Esophagus (tissue), 2 donors: Measurements from ENCODE around the gene THOC6. TPM values are rescaled to one million over a fixed set of nuclear protein-coding genes. Genes with fewer than 3 reads are reported as not detected.
A peak's percentile ranks its signal among the peaks of the same experiment; 100 is the strongest.

Source experiments
- H3K27ac ChIP-seq, 2 donors: one replicate each; pipeline ENCODE4 v1.5.1; 2013; ENCODE audit warnings: low read depth in 2 of 2, mild to moderate bottlenecking in 2 of 2, inconsistent platforms in 1 of 2, low read length in 1 of 2, moderate library complexity in 1 of 2
- H3K27me3 ChIP-seq, 2 donors: one replicate each; pipeline ENCODE4 v1.6.1; 2013; ENCODE audit warnings: low read length in 2 of 2, control low read depth in 1 of 2, mild to moderate bottlenecking in 1 of 2; ENCODE audit not compliant: insufficient read depth in 2 of 2, control insufficient read depth in 1 of 2
- H3K36me3 ChIP-seq, 2 donors: one replicate each; pipeline ENCODE4 v1.6.1; 2013; ENCODE audit warnings: low read length in 1 of 2; ENCODE audit not compliant: control insufficient read depth in 2 of 2, insufficient read depth in 2 of 2
- H3K4me1 ChIP-seq, 2 donors: one replicate each; pipeline ENCODE4 v1.6.1; 2013; ENCODE audit warnings: low read length in 1 of 2; ENCODE audit not compliant: control insufficient read depth in 2 of 2, insufficient read depth in 2 of 2
- H3K4me3 ChIP-seq, 2 donors: one replicate each; pipeline ENCODE4 v1.5.1; 2013; ENCODE audit warnings: low read length in 2 of 2, mild to moderate bottlenecking in 2 of 2, low read depth in 1 of 2, moderate library complexity in 1 of 2
- H3K9me3 ChIP-seq, 2 donors: one replicate each; pipeline ENCODE4 v1.6.1; 2013; ENCODE audit warnings: mild to moderate bottlenecking in 2 of 2, low read depth in 1 of 2, low read length in 1 of 2, moderate library complexity in 1 of 2; ENCODE audit not compliant: control insufficient read depth in 2 of 2, insufficient read depth in 1 of 2
- WGBS, 2 donors: extraction: QIAGEN DNeasy Blood & Tissue Kit; methylation state at CpG; one replicate each; pipeline ENCODE4 v1.1.7; 2013; 5-methylcytosine and 5-hydroxymethylcytosine counted together
- polyA plus RNA-seq, 2 donors: library from polyadenylated mRNA; stranded (reverse); fragments of 200-250 nt; gene quantifications; one replicate each; pipeline ENCODE4 v1.2.3, GENCODE V29; 2013
- donor health status: healthy with polysubstance abuse.
- donor health status: Bipolar disorder and iron deficiency.

THOC6 gene
- polyA plus RNA-seq, 2 donors = 24.3 to 37.2 TPM

GRCh38 chr16:3027489-3027795 is 3.6 kb downstream of the THOC6 start:
- Histone ChIP-seq H3K27ac (no peak overlapping the region), H3K9me3 (peaks cover 0 to 3% of the 10 kb centered on the region in 2 donors), H3K4me3 (no peak overlapping the region), H3K27me3 (no peaks in the 10 kb centered on the region), H3K36me3 (peaks cover 5 to 35% of the 10 kb centered on the region in 2 donors), H3K4me1 (peaks cover 14 to 33% of the 10 kb centered on the region in 2 donors)
- WGBS, 2 donors = 88 to 91% methylated on average over 8 of the region's 8 CpGs

- Histone ChIP-seq H3K36me3 (peaks cover 5 to 36% of the 10 kb centered on the region in 2 donors), H3K9me3 (peaks cover 0 to 3% of the 10 kb centered on the region in 2 donors), H3K27ac (peak overlapping the region in 1 of 2 donors; percentile 23), H3K27me3 (no peaks in the 10 kb centered on the region), H3K4me3 (no peak overlapping the region), H3K4me1 (peaks cover 9 to 26% of the 10 kb centered on the region in 2 donors)
- 14 to 17% methylated on average over 49 to 58 of the region's 58 CpGs for whole genome bisulfite sequencing, 2 donors
Measured at GRCh38 chr16:3027983-3028715, 4.3 kb downstream of the THOC6 start.

GRCh38 chr16:3028716-3029319 is 5.0 kb downstream of the THOC6 start:
- peaks cover 7 to 19% of the 10 kb centered on the region in 2 donors for H3K4me1 ChIP-seq
- H3K9me3 ChIP-seq = peaks cover 0 to 3% of the 10 kb centered on the region in 2 donors
- H3K27ac ChIP-seq = no peak overlapping the region
- peaks cover 5 to 36% of the 10 kb centered on the region in 2 donors for H3K36me3 ChIP-seq
- no peak overlapping the region for H3K4me3 ChIP-seq
- 22 to 48% methylated on average over 15 of the region's 15 CpGs for WGBS, 2 donors
- H3K27me3 ChIP-seq = no peaks in the 10 kb centered on the region

DNA sequence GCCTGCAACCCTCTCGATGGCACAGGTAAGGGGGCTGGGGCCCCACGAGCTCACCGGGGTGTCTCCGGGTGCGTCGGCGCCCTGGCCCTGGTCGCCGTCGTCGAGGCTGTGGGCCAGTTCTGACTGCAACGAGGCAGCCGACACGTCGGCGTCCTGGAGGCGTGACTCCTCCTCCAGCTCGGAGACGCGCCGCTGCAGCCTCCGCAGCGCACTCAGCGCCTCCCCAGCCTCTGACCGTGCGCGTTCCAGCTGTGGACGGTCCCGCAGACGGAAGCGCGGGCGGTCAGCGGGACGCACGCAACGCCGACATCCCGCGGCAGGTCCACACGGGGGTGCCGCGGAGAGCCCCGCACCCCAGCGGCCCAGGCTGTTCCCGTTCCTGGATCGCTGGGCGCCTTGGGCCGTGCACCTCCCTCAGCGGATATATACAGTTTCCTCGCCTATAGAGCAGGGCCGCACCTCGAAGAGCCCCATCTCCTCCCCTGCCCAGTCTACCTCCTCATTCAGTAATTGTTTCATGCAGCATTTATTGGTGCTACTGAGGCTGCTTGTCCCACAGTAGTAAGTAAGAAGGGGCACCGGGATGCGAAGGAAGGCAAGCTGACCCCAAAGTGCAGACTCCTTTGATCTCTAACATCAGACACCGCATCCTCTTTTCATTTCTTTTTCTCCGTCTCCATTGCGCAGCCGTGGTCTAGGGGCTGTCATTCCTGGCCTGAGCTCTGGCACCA is 5.8 kb downstream of the THOC6 start:
- peak overlapping the region in 1 of 2 donors; percentile 3 for H3K4me3 ChIP-seq
- no peak overlapping the region for H3K27ac ChIP-seq
- H3K36me3 ChIP-seq = peaks cover 5 to 36% of the 10 kb centered on the region in 2 donors
- H3K4me1 ChIP-seq = peaks cover 7 to 19% of the 10 kb centered on the region in 2 donors
- no peaks in the 10 kb centered on the region for H3K27me3 ChIP-seq
- 8 to 33% methylated on average over 37 to 59 of the region's 59 CpGs for WGBS, 2 donors
- H3K9me3 ChIP-seq = peaks cover 0 to 3% of the 10 kb centered on the region in 2 donors

GRCh38 chr16:3030222-3031212 is 6.7 kb downstream of the THOC6 start:
- Histone ChIP-seq H3K4me3 (no peak overlapping the region), H3K4me1 (peaks cover 7 to 19% of the 10 kb centered on the region in 2 donors), H3K36me3 (peaks cover 5 to 36% of the 10 kb centered on the region in 2 donors), H3K27me3 (no peaks in the 10 kb centered on the region), H3K27ac (no peak overlapping the region), H3K9me3 (peaks cover 0 to 3% of the 10 kb centered on the region in 2 donors)
- 75 to 79% methylated on average over 33 of the region's 33 CpGs for whole genome bisulfite sequencing, 2 donors

DNA sequence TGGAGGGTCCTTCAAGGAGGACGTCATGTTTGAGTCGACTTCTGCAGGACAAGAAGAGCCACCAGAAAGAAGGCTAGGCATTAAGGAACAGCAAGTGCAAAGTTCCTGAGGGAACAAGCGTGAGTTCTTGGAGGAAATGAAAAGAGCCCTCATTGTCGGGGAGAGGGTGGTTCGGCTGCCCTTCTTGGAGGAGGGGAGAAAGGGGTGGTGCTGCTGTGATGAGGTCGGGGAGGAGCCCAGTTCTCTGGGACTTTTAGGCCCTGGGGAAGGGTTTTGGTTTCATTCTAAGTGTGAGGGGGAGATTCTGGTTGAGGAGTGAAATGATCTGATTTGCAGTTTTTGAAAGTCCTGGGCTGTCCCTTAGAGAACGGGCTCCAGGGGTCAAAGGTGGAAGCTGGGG is 8.8 kb downstream of the THOC6 start:
- Histone ChIP-seq H3K4me1 (peaks cover 7 to 20% of the 10 kb centered on the region in 2 donors), H3K27ac (no peak overlapping the region), H3K9me3 (peaks cover 0 to 3% of the 10 kb centered on the region in 2 donors), H3K4me3 (no peak overlapping the region), H3K27me3 (no peaks in the 10 kb centered on the region), H3K36me3 (peaks cover 0 to 17% of the 10 kb centered on the region in 2 donors)
- 45 to 49% methylated on average over 7 of the region's 7 CpGs for WGBS, 2 donors

DNA sequence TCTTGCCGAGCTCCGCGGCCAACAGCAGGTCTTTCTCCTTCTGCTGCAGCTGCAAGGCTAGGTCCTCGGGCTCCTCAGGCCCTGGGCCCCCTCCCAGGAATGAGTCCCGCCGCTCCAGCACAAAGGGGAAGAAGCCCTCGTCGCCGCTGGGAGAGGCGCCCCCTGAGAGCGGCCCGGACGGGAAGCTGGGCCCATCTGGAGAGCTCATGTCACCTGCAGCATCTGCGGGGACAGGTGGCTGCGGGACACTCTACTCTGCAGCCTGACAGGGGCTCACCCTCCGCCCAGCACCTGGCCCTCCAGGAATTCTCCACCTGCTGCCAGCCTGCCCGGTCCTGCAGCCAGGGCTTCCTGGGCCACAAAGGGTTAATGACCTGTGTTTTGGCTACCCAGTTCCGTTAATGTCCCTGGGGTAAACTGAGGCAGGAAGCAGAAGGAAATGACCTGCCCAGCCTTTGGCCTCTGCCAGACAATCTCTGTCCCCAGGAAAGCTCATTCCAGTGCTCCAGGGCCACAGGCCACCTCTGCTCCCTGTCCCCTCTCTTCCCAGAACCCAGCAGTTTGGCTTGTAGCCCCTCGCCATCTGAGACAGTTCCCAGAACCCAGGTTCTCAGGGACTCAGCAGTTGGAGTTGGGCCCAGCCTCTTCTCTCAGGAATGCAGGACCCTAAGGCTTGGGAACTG is 11.6 kb downstream of the THOC6 start:
- Histone ChIP-seq H3K27me3 (peaks cover 0 to 3% of the 10 kb centered on the region in 2 donors), H3K4me3 (peak overlapping the region; percentile 61 to 69), H3K9me3 (no peaks in the 10 kb centered on the region), H3K27ac (peak overlapping the region; percentile 64 to 84), H3K36me3 (peaks cover 0 to 7% of the 10 kb centered on the region in 2 donors), H3K4me1 (peaks cover 4 to 5% of the 10 kb centered on the region in 2 donors)
- 50 to 53% methylated on average over 17 to 19 of the region's 19 CpGs for WGBS, 2 donors

GRCh38 chr16:3035972-3036725 is 12.3 kb downstream of the THOC6 start:
- 1 to 2% methylated on average over 36 to 40 of the region's 40 CpGs for WGBS, 2 donors
- peaks cover 4 to 5% of the 10 kb centered on the region in 2 donors for H3K4me1 ChIP-seq
- no peaks in the 10 kb centered on the region for H3K9me3 ChIP-seq
- peaks cover 0 to 4% of the 10 kb centered on the region in 2 donors for H3K36me3 ChIP-seq
- peak overlapping the region; percentile 61 to 69 for H3K4me3 ChIP-seq
- peak overlapping the region; percentile 84 to 85 for H3K27ac ChIP-seq
- H3K27me3 ChIP-seq = peaks cover 0 to 3% of the 10 kb centered on the region in 2 donors
